Upper lobe of left lung (tissue), 6 donors: ENCODE measurements around the gene RIC8A. TPM values are rescaled to one million over a fixed set of nuclear protein-coding genes. Genes with fewer than 3 reads are reported as not detected.
A peak's percentile ranks its signal among the peaks of the same experiment; 100 is the strongest.
"Not testable (repeated sequence)": the region's sequence is repeated elsewhere in the genome, so short reads cannot be mapped to it uniquely, and the experiment has no call there.

Experiments
- ATAC-seq, 2 donors: fragments of 200-7000 bp; cut with Tn5 transposase; one replicate each; pipeline ENCODE4 v1.9.1; 2022; ENCODE audit warnings: mild to moderate bottlenecking in 2 of 2, moderate library complexity in 2 of 2; ENCODE audit not compliant: low FRiP score in 2 of 2
- DNase-seq, 2 donors: peaks; one replicate each; pipeline ENCODE4 v3.0.0-alpha.2; 2019 to 2020
- H3K27ac ChIP-seq, 4 donors: fragments of 200-600 bp; sonication (generic); one replicate each; pipeline ENCODE4 v1.5.1; 2016 to 2019
- H3K27me3 ChIP-seq, 4 donors: fragments of 200-600 bp; sonication (generic); one replicate each; pipeline ENCODE4 v1.5.1; 2017 to 2019
- H3K36me3 ChIP-seq, 4 donors: fragments of 200-600 bp; sonication (generic); one replicate each; pipeline ENCODE4 v1.5.1; 2016 to 2019
- H3K4me1 ChIP-seq, 4 donors: fragments of 200-600 bp; sonication (generic); one replicate each; pipeline ENCODE4 v1.5.1; 2018 to 2019
- H3K4me3 ChIP-seq, 4 donors: fragments of 200-600 bp; sonication (generic); one replicate each; pipeline ENCODE4 v1.5.1; 2017 to 2019; ENCODE audit warnings: mild to moderate bottlenecking in 2 of 4, moderate library complexity in 1 of 4
- H3K9me3 ChIP-seq, 4 donors: fragments of 200-600 bp; sonication (generic); one replicate each; pipeline ENCODE4 v1.5.1; 2018 to 2019
- EP300 ChIP-seq, 4 donors: sonication (generic); formaldehyde crosslinking; IDR thresholded peaks; one replicate each; pipeline ENCODE4 v1.5.1; 2017; ENCODE audit warnings: antibody characterized with exemption in 4 of 4, control low read depth in 2 of 4
- POLR2A ChIP-seq, 4 donors: fragments of 450-650 bp; IDR thresholded peaks; one replicate each; pipeline ENCODE4 v1.5.1; 2016 to 2017; ENCODE audit warnings: antibody characterized with exemption in 4 of 4, mild to moderate bottlenecking in 2 of 4
- POLR2AphosphoS5 ChIP-seq, 2 donors: sonication (generic); formaldehyde crosslinking; IDR thresholded peaks; one replicate each; pipeline ENCODE4 v1.5.1; 2017; ENCODE audit warnings: antibody characterized with exemption in 2 of 2
- WGBS, 2 donors: methylation state at CpG; one replicate each; pipeline ENCODE4 v1.1.5; 2017 to 2018; 5-methylcytosine and 5-hydroxymethylcytosine counted together
- total RNA-seq, 6 donors: library from RNA; depleted of rRNA in 4 of 6; stranded (reverse); fragments of >200 nt in 4 of 6; gene quantifications; one replicate each; pipeline versions ENCODE4 v1.1.0 to v1.2.1, GENCODE V29; 2016 to 2021
- TF ChIP-seq, protein P1 (sequence below), 6 experiments: fragments of 450-650 bp in 4 of 6; fragments of 200-600 bp in 2 of 6; sonication (generic) in 2 of 6; IDR thresholded peaks; one replicate each; pipeline ENCODE4 v1.5.1; 2016 to 2019; ENCODE audit warnings: antibody characterized with exemption in 6 of 6
- donor health status: DM: no; HTN: no; CAD: no; lungs with moderate emphysema.
- donor health status: DM: no; HTN: yes; CAD: no; lungs with severe emphysema.

Gene RIC8A
- total RNA-seq = 100 to 1,000 TPM in 4 of 6 donors, 10 to 100 TPM in 2; 65.9 to 135 (median 105) TPM

DNA sequence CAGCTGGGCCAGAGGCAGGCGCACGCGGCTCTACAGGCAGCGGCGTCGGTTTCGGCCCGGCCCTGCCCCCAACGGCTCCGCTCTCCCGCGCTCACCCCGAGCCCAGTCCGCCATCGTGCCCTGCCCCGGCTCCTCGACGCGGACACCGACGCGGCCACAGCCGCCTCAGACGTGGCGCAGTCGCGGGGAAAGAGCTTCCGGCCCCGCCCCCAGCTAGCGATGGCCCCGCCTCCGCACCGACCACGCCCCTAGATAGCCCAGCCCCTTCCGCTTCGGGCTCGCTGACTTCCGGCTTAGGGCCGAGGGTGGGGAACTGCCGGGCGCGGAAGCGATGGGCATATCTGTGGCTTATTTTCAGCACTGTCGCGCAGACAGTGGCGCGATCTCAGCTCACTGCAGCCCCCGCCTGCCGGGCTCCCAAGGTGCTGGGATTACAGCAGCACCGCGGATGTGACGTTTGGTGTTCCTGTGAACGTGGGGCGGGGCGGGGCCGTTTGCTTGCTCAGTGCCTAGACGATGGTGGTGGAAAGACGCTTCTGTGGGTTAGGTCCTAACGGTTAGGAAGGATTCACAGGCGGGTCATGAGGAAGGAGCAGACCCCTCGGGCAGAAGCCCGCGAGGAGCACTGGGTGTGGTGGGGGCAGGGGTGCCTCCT, at the start of gene RIC8A, which contains the start of gene BET1L:
TSS of gene RIC8A (plus strand) at position 501 of the 655 bp plus-strand sequence. CDS start 1,147 bp downstream, outside the sequence.
TSS of gene BET1L (minus strand) at position 192 of the 655 bp plus-strand sequence. CDS start at position 114, 78 bp downstream.
- DNase-seq (peak; percentile 97 to 98), ATAC-seq (peak; percentile 94 to 97)
- TF ChIP-seq POLR2AphosphoS5 (IDR thresholded peaks at IDR 0.05) (peak; percentile 96 to 97), POLR2A (IDR thresholded peaks at IDR 0.05) (peak; percentile 48 to 98 (median 90)), EP300 (IDR thresholded peaks at IDR 0.05) (peak in 1 of 4 donors; percentile 21)
- TF ChIP-seq, protein P1, sequence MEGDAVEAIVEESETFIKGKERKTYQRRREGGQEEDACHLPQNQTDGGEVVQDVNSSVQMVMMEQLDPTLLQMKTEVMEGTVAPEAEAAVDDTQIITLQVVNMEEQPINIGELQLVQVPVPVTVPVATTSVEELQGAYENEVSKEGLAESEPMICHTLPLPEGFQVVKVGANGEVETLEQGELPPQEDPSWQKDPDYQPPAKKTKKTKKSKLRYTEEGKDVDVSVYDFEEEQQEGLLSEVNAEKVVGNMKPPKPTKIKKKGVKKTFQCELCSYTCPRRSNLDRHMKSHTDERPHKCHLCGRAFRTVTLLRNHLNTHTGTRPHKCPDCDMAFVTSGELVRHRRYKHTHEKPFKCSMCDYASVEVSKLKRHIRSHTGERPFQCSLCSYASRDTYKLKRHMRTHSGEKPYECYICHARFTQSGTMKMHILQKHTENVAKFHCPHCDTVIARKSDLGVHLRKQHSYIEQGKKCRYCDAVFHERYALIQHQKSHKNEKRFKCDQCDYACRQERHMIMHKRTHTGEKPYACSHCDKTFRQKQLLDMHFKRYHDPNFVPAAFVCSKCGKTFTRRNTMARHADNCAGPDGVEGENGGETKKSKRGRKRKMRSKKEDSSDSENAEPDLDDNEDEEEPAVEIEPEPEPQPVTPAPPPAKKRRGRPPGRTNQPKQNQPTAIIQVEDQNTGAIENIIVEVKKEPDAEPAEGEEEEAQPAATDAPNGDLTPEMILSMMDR (IDR thresholded peaks at IDR 0.05) = peak in 2 of 6 experiments; percentile 22 to 30
- no peaks in the 10 kb centered on the region for H3K9me3 ChIP-seq
- WGBS, 2 donors = 0 to 1% methylated on average over 9 to 52 of the region's 63 CpGs
- peak within 1 kb of the TSS; percentile 97 to 99 (median 99) for H3K27ac ChIP-seq
- peaks cover 41 to 60% (median 46%) of the 10 kb centered on the region in 4 donors for H3K4me1 ChIP-seq
- H3K27me3 ChIP-seq = no peaks in the 10 kb centered on the region
- H3K4me3 ChIP-seq = peak within 1 kb of the TSS; percentile 71 to 87 (median 78)
- H3K36me3 ChIP-seq = peaks cover 21 to 61% (median 50%) of the 10 kb centered on the region in 4 donors

DNA sequence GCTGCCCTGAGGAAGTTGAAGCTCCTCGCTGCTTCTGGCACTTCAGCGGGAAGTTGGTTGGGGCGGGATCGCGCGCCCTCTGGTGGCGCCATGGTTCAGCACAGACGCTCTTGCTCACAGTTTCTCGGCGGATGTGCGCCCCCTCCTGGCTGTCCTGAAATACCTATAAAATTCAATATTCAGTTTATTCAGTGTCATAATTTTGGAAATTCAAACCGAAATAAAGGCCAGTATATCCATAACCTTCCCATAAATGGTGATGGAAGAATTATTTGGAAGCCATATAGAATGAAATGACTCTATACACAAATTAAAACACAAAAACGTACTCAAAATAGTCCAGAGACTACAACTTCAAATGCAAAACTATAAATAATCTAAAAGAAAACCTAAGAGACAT, 27.3 kb upstream of the RIC8A start:
- WGBS, 2 donors = 0% methylated on average over 2 of the region's 13 CpGs
- not testable (repeated sequence) for DNase-seq, ATAC-seq, H3K4me1 ChIP-seq, H3K27ac ChIP-seq, H3K36me3 ChIP-seq, H3K27me3 ChIP-seq, H3K9me3 ChIP-seq, H3K4me3 ChIP-seq

DNA sequence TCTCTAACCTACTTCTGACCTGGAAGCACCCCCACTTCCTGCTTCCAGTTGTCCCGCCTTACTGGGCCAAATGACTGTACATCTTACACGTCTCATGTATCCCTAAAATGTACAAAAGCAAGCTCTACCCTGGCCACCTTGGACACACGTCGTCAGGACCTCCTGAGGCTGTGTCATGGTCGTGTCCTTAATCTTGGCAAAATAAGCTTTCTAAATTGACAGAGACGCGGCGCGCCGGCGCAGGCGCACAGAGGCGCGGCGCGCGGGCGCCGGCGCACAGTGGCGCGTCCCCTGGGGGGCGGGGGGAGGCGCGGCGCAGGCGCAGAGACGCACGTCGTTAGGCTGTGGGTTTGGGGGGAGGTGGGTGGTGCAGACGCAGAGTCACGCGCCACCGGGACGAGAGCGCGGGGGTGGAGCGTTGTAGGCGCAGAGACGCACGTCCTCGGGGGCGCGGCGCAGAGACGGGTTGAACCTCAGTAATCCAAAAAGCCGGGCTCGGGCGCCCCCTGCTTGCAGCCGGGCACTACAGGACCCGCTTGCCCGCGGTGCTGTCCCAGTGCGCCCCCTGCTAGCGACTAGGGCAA, 18.2 kb upstream of the RIC8A start:
- WGBS, 2 donors = 85 to 94% methylated on average over 13 to 43 of the region's 55 CpGs
- TF ChIP-seq, protein P1 (IDR thresholded peaks at IDR 0.05) = peak in 1 of 6 experiments; percentile 33
- not testable (repeated sequence) for H3K27me3 ChIP-seq, H3K4me1 ChIP-seq, H3K27ac ChIP-seq, H3K4me3 ChIP-seq, H3K9me3 ChIP-seq, H3K36me3 ChIP-seq
- peak; percentile 65 to 77 for ATAC-seq
- DNase-seq = peak in 1 of 2 donors; percentile 86

DNA sequence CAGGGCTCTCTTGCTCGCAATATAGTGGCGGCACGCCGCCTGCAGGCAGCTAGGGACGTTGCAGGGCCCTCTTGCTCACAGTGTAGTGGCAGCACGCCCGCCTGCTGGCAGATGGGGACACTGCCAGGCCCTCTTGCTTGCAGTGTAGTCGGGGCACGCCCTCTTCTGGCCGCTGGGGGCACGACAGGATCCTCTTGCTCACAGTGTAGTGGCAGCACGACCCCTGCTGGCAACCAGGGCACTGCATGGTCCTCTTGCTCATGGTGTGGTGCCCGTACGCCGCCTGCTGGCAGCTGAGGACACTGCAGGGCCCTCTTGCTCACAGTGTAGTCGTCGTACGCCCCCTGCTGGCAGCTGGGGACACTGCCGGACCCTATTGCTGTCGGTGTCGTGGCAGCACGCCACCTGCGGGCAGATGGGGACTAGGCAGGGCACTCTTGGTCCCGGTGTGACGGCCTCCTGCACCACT, 17.6 kb upstream of the RIC8A start:
- ATAC-seq (peak; percentile 75 to 92), DNase-seq (peak; percentile 26 to 83)
- not testable (repeated sequence) for H3K27me3 ChIP-seq, H3K27ac ChIP-seq, H3K4me1 ChIP-seq, H3K9me3 ChIP-seq, H3K4me3 ChIP-seq, H3K36me3 ChIP-seq
- 60% methylated on average over 6 of the region's 25 CpGs; no CpG with 5 or more reads in 1 of the 2 donors for WGBS, 2 donors
- TF ChIP-seq, protein P1 (IDR thresholded peaks at IDR 0.05) = peak in 2 of 6 experiments; percentile 6 to 28

DNA sequence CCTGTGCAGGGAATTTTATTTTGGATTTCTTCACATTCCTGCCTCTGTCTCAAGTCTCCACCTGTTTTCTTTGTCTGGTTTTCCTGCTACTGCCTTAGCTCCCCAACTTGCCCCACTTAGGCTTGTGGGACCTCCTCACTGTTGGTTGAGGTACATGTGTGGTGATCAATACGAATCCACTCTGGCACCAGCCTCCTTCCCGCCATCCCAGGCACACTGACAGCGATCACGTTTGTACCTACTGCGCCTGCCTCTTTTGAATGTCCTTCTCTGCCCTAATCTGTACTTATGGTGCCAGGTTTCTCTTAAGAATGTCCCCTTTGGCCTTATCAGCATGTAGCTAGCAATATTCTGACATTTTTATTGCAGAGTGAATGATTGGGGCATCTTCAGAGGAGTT, 17.0 kb upstream of the RIC8A start:
- H3K27me3 ChIP-seq, DNase-seq, H3K9me3 ChIP-seq, ATAC-seq, H3K36me3 ChIP-seq, H3K4me1 ChIP-seq, H3K4me3 ChIP-seq, H3K27ac ChIP-seq: not testable (repeated sequence)
- 75 to 78% methylated on average over 5 of the region's 5 CpGs for WGBS, 2 donors
